DND-41 (cell line): ENCODE measurements around the gene RBM45.

ENCODE experiments used
- CTCF ChIP-seq: IDR thresholded peaks from 2 replicates; pipeline ENCODE4 v1.5.1; 2012; ENCODE audit warnings: borderline replicate concordance, low read length, moderate library complexity, mild to moderate bottlenecking; ENCODE audit not compliant: poor library complexity, severe bottlenecking; ENCODE audit errors: extremely low read depth
- EZH2 ChIP-seq: IDR thresholded peaks from 3 replicates; pipeline ENCODE4 v1.6.1; 2012; ENCODE audit warnings: borderline replicate concordance, low read depth, mild to moderate bottlenecking, moderate library complexity, low read length, inconsistent platforms; ENCODE audit not compliant: severe bottlenecking

- TF ChIP-seq CTCF, result no peak
- no peak for TF ChIP-seq EZH2
Measured at GRCh38 chr2:178128836-178129630, 16.8 kb downstream of the RBM45 start.
